ENCODE measurements around the gene CFAP91.

Gene CFAP91

DNA sequence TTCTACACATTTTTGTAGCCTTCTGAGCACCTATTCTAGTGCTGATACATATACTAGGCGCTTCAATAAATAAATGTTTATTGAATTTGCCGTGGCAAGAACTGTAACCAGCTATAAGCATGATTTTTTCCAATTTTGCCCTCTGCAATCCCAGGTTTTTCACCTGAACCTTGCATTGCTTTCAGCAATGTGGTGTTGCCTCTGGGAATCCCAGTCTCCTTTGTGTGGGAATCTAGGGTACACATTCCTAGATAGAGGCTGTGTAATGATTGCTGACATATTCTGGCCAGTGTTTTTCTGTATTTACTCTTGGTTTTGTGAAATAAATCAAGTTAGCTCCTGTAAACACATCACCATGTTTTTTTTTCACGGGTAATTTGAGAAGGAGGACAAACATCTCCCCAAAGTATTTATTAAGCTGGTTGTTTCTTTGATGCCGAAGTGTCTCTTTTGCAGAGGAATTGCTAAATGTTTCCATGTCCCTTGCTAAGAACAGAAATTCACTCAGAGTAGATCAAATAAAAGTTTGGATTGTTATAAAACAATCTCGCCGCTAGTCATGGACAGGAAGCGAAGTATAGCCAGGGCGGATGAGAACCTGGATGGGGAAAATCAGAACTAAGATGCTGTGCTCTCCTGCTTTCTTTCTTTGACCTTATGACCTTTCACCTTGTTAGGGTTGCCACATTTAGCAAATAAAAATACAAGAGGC, 1.2 kb downstream of the CFAP91 start:
- TF ChIP-seq POLR2AphosphoS5 (IDR thresholded peaks at IDR 0.05; ENCODE audit: low read depth) (no peak), CTCF (IDR thresholded peaks at IDR 0.05; ENCODE audit: insufficient read depth, low read length) (no peak), GABPA (IDR thresholded peaks at IDR 0.05; ENCODE audit: low read depth) (no peak), SPI1 (IDR thresholded peaks at IDR 0.05; ENCODE audit: borderline replicate concordance, low read depth) (no peak)
- TF ChIP-seq, protein P1, sequence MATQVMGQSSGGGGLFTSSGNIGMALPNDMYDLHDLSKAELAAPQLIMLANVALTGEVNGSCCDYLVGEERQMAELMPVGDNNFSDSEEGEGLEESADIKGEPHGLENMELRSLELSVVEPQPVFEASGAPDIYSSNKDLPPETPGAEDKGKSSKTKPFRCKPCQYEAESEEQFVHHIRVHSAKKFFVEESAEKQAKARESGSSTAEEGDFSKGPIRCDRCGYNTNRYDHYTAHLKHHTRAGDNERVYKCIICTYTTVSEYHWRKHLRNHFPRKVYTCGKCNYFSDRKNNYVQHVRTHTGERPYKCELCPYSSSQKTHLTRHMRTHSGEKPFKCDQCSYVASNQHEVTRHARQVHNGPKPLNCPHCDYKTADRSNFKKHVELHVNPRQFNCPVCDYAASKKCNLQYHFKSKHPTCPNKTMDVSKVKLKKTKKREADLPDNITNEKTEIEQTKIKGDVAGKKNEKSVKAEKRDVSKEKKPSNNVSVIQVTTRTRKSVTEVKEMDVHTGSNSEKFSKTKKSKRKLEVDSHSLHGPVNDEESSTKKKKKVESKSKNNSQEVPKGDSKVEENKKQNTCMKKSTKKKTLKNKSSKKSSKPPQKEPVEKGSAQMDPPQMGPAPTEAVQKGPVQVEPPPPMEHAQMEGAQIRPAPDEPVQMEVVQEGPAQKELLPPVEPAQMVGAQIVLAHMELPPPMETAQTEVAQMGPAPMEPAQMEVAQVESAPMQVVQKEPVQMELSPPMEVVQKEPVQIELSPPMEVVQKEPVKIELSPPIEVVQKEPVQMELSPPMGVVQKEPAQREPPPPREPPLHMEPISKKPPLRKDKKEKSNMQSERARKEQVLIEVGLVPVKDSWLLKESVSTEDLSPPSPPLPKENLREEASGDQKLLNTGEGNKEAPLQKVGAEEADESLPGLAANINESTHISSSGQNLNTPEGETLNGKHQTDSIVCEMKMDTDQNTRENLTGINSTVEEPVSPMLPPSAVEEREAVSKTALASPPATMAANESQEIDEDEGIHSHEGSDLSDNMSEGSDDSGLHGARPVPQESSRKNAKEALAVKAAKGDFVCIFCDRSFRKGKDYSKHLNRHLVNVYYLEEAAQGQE (IDR thresholded peaks at IDR 0.05; ENCODE audit: insufficient replicate concordance, low read depth) = no peak
- no peak overlapping the region for H3K4me3 ChIP-seq (replicated peaks; ENCODE audit: insufficient read depth, low read length)
- H3K27me3 ChIP-seq (ENCODE audit: insufficient read depth, poor library complexity, severe bottlenecking) = no peaks in the 10 kb centered on the region
- H3K27ac ChIP-seq (replicated peaks) = no peak overlapping the region
- no peak for DNase-seq (ENCODE audit: low read depth in 1 of 2, low spot score in 1 of 2)

- Histone ChIP-seq H3K27me3 (ENCODE audit: insufficient read depth, poor library complexity, severe bottlenecking) (no peaks in the 10 kb centered on the region), H3K27ac (replicated peaks) (no peak overlapping the region), H3K4me3 (replicated peaks; ENCODE audit: insufficient read depth, low read length) (no peak overlapping the region)
- DNase-seq (ENCODE audit: low read depth in 1 of 2, low spot score in 1 of 2) = no peak
- TF ChIP-seq CTCF (IDR thresholded peaks at IDR 0.05; ENCODE audit: insufficient read depth, low read length) (no peak), GABPA (IDR thresholded peaks at IDR 0.05; ENCODE audit: low read depth) (no peak), POLR2AphosphoS5 (IDR thresholded peaks at IDR 0.05; ENCODE audit: low read depth) (no peak), SPI1 (IDR thresholded peaks at IDR 0.05; ENCODE audit: borderline replicate concordance, low read depth) (no peak)
- TF ChIP-seq, protein P1 (IDR thresholded peaks at IDR 0.05; ENCODE audit: insufficient replicate concordance, low read depth) = no peak
Measured at GRCh38 chr3:119715105-119715504, 12.3 kb downstream of the CFAP91 start.

- Histone ChIP-seq H3K27me3 (ENCODE audit: insufficient read depth, poor library complexity, severe bottlenecking) (no peaks in the 10 kb centered on the region), H3K4me3 (replicated peaks; ENCODE audit: insufficient read depth, low read length) (no peak overlapping the region), H3K27ac (replicated peaks) (no peak overlapping the region)
- no peak for DNase-seq (ENCODE audit: low read depth in 1 of 2, low spot score in 1 of 2)
- TF ChIP-seq POLR2AphosphoS5 (IDR thresholded peaks at IDR 0.05; ENCODE audit: low read depth) (no peak), CTCF (IDR thresholded peaks at IDR 0.05; ENCODE audit: insufficient read depth, low read length) (no peak), SPI1 (IDR thresholded peaks at IDR 0.05; ENCODE audit: borderline replicate concordance, low read depth) (no peak), GABPA (IDR thresholded peaks at IDR 0.05; ENCODE audit: low read depth) (no peak)
- TF ChIP-seq, protein P1 (IDR thresholded peaks at IDR 0.05; ENCODE audit: insufficient replicate concordance, low read depth) = no peak
Measured at GRCh38 chr3:119716998-119717397, 14.2 kb downstream of the CFAP91 start.

Measured in HL-60 (cell line).